Effector memory CD8-positive, alpha-beta T cell (primary cell): ENCODE measurements around the gene COL27A1.

ENCODE experiments used
- ATAC-seq: fragments of 150-1000 bp; cut with Tn5 transposase; replicated peaks from 2 replicates; pipeline ENCODE4 v1.10.0; 2021; ENCODE audit warnings: mild to moderate bottlenecking, moderate library complexity
- DNase-seq, 3 experiments: peaks; one replicate each; pipeline ENCODE4 v3.0.0; 2021
- H3K27ac Mint-ChIP-seq, 2 donors: one replicate each; pipeline ENCODE4 v1.8.0; 2022; ENCODE audit warnings: mild to moderate bottlenecking in 2 of 2, mixed read lengths in 2 of 2, moderate library complexity in 2 of 2
- H3K27me3 Mint-ChIP-seq, 2 donors: one replicate each; pipeline ENCODE4 v1.8.0; 2022; ENCODE audit warnings: mixed read lengths in 2 of 2
- H3K36me3 Mint-ChIP-seq: one replicate; pipeline ENCODE4 v1.8.0; 2022; ENCODE audit warnings: mild to moderate bottlenecking, moderate library complexity, mixed read lengths; ENCODE audit not compliant: insufficient read depth
- H3K4me1 Mint-ChIP-seq, 2 donors: one replicate each; pipeline ENCODE4 v1.8.0; 2022; ENCODE audit warnings: low read depth in 2 of 2, mixed read lengths in 2 of 2
- H3K4me3 Mint-ChIP-seq, 2 donors: one replicate each; pipeline ENCODE4 v1.8.0; 2022; ENCODE audit warnings: mild to moderate bottlenecking in 2 of 2, mixed read lengths in 2 of 2, moderate library complexity in 2 of 2
- H3K9me3 Mint-ChIP-seq, 2 donors: one replicate each; pipeline ENCODE4 v1.8.0; 2022; ENCODE audit warnings: mixed read lengths in 2 of 2

Gene COL27A1

DNA sequence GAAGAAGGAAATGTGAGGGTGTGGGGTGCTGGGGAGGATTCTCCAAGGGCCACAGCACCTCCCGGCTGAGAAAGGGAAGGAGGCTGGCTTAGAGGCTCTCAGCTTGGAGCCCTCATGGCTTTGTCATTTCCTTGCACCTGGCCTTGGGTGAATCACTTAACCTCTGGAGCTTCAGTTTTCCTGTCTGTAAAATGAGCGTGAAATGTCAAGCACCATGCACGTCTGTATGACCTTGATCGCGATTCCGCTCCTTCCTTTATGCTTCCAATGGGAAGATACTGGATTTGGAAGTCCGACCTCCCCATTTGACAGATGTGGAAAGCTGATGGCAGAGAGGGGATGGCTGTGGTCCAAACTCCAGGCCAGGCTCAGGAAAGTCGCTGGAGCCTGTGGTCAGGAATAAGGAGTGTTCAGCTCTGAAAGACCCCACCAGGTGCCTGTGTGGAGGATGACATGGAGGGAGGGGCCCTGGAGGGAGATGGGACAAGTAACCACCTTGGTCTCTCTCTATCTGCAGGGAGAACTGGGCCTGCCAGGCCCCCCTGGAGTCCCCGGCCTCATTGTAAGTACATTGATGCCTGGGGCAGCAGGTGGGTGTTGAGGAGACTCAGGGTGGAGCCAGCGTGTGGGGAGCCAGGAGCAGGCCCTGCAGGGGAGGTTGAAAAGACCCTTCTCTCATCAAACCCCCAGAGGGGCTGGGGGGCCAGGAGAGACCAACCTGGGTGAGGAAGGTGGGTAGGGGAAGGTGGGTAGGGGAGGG lies 66.5 kb downstream of the COL27A1 start:
- no peak for DNase-seq
- Mint-ChIP-seq H3K4me3 (no peak overlapping the region), H3K4me1 (no peaks in the 10 kb centered on the region), H3K36me3 (no peaks in the 10 kb centered on the region), H3K9me3 (no peaks in the 10 kb centered on the region), H3K27me3 (peaks cover 0 to 30% of the 10 kb centered on the region in 2 donors), H3K27ac (no peak overlapping the region)
- ATAC-seq: no peak

DNA sequence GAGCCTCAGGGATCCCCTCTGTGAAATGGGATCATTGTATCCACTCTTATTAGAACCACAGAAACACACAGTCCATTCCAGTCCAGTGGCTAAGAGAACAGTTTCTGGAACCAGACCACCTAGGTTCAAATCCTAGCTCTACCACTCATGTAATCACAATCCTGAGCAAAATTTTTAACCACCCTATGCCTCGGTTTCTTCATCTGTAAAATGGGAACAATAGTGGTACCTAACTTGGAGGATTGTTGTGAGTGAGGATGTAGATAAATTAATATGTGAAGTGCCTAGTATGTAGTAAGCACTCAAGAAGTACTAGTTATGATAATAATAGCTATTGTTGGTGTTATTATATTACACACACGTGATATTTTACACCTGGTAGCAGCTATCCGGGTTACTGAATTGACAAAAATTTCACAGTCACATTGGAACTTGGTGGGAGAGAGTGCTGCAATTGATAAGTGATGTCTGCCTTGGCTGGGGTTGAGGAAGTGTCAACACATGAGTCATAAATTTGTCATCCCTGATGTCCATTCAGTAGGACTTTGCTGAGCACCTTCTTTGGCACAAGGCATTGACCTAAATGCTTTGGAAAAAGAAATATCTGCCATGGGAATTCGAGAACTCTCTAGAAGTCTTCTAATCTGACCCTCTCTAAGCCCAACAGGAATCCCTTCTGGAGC lies 68.4 kb downstream of the COL27A1 start:
- Mint-ChIP-seq H3K9me3 (no peaks in the 10 kb centered on the region), H3K4me3 (no peak overlapping the region), H3K4me1 (no peaks in the 10 kb centered on the region), H3K36me3 (no peaks in the 10 kb centered on the region), H3K27ac (no peak overlapping the region), H3K27me3 (peaks cover 5 to 45% of the 10 kb centered on the region in 2 donors)
- ATAC-seq: no peak
- DNase-seq: no peak

DNA sequence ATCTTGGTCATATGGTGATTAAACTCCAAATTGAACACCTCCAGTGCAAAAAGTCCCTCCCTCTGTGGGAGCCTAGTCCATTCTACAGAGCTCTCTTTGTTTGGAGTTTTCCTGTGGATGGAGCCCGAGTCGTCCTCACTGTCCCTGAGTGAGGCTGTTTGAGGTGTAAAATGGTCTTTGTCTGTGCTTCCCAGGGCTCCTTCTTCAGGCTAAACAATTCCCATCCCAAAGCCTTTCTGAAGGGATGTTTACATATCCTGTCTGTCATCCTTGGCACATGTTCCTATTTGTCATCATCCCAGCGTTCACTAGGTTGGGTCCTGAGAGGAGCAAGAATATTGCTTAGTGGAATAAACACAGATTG lies 68.9 kb downstream of the COL27A1 start:
- Mint-ChIP-seq H3K36me3 (no peaks in the 10 kb centered on the region), H3K9me3 (no peaks in the 10 kb centered on the region), H3K27ac (no peak overlapping the region), H3K27me3 (peaks cover 5 to 45% of the 10 kb centered on the region in 2 donors), H3K4me3 (no peak overlapping the region), H3K4me1 (no peaks in the 10 kb centered on the region)
- ATAC-seq (no peak), DNase-seq (no peak)

DNA sequence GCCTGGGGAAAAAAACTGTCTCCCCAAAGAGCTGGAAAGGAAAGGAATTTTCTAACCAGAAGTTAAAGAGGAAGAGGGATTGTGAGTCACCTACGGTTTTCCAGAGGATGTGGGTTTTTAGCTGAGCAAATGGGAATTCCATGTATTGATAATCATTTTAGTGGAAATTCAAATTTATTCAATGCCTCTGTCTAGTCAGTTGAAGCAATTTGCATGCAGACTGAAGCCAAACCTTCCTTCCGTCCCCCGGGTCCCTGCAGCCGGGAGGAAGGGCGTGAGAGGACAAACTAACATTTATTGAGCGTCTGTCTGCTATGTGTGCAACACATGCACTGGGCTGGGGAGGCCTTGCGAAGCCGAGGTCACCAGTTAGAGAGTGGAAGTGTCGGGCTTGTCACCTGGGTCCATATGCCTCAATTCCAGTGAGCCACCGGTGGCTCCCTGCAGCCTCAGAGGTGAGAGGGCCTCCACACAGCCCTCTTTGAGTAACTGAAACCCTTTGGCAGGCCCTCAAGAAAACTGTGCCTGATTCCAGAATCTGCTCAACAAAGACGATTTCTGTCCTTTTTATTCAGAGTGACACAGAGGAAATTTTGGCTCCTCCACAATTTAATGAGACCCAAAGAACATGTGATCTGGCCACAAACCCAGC lies 70.3 kb downstream of the COL27A1 start:
- H3K27ac Mint-ChIP-seq: no peak overlapping the region
- H3K4me3 Mint-ChIP-seq: no peak overlapping the region
- ATAC-seq (no peak), DNase-seq (no peak)
- H3K4me1 Mint-ChIP-seq: no peaks in the 10 kb centered on the region
- H3K36me3 Mint-ChIP-seq: no peaks in the 10 kb centered on the region
- H3K9me3 Mint-ChIP-seq: no peaks in the 10 kb centered on the region
- peaks cover 5 to 47% of the 10 kb centered on the region in 2 donors for H3K27me3 Mint-ChIP-seq

DNA sequence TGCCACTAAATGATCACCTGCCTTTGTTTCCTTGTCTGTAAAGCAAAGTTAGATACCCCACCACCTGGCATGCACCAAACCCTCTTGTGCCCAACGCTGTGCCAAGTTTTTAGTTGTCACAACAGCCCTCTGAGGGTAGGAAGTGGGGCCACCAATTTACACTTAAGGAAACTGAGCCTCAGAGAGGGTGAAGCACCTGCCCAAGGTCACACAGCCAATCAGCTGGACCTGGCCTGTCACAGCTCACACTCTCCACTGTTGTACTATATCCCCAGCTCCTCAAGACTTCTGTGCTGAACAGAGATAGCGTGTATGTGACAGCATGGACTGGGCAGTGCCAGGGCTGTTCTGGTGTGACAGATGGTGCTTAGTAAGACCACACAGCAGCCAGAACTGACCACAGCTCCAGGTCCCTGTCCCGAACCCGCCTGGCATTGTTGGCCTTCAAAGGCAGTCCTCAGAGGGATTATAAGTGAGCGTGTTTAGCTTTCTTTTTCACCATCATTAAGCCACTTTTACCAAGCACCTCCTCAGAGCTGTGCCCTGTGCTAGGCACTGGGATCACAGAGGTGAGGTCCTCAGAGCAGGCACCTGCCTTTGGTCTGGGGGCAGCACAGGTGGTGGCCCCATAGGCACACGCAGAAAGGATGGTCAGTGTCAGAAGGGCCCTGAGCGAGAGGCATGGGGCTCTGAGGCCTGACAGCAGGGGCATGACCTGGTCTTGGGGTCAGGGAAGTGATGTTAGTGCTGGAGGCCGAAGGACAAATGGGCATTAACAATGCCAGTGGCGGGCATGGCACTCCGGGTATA lies 71.1 kb downstream of the COL27A1 start:
- no peaks in the 10 kb centered on the region for H3K4me1 Mint-ChIP-seq
- no peaks in the 10 kb centered on the region for H3K36me3 Mint-ChIP-seq
- H3K27ac Mint-ChIP-seq: no peak overlapping the region

DNA sequence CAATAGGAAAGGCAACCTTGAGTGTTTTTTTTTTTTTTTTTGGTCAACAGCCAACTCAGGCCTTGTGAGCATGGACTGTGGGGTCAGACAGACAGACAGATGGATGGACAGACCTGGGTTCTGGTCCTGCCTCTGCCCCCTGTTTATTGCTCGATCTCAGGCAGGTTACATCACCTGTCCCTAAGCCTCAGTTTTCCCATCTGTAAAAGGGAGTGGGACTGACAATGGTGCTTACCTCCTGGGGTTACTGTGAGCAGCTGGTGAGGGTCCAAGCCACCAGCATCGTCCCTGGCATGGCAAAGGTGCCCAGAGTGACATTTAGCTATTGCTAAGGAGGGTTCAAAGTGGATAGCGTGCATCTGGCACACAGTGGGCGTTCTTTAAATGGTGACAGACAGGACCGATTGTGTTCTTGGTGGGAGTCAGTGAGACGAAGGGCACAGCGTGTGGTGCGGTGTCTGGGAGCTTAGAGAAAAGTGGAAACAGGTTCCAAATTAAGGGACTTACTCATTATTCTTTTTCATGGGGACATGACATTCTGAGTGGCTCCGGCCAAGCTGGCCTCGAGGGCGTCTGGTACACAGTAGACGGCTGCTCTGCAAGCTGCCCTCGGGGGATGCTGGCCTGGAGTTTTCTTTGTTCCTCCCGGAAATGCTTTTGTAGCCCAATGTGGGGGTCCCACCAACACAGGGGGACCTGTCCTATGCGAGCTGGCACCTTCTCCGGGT lies 72.1 kb downstream of the COL27A1 start:
- Mint-ChIP-seq H3K27me3 (peaks cover 11 to 52% of the 10 kb centered on the region in 2 donors), H3K4me1 (no peaks in the 10 kb centered on the region), H3K36me3 (no peaks in the 10 kb centered on the region), H3K9me3 (no peaks in the 10 kb centered on the region), H3K4me3 (no peak overlapping the region), H3K27ac (no peak overlapping the region)
- no peak for DNase-seq
- ATAC-seq: no peak

More for the DNA sequence above, 71.1 kb downstream of the COL27A1 start:
- Mint-ChIP-seq H3K9me3 (no peaks in the 10 kb centered on the region), H3K4me3 (no peak overlapping the region), H3K27me3 (peaks cover 5 to 47% of the 10 kb centered on the region in 2 donors)
- ATAC-seq (no peak), DNase-seq (no peak)

DNA sequence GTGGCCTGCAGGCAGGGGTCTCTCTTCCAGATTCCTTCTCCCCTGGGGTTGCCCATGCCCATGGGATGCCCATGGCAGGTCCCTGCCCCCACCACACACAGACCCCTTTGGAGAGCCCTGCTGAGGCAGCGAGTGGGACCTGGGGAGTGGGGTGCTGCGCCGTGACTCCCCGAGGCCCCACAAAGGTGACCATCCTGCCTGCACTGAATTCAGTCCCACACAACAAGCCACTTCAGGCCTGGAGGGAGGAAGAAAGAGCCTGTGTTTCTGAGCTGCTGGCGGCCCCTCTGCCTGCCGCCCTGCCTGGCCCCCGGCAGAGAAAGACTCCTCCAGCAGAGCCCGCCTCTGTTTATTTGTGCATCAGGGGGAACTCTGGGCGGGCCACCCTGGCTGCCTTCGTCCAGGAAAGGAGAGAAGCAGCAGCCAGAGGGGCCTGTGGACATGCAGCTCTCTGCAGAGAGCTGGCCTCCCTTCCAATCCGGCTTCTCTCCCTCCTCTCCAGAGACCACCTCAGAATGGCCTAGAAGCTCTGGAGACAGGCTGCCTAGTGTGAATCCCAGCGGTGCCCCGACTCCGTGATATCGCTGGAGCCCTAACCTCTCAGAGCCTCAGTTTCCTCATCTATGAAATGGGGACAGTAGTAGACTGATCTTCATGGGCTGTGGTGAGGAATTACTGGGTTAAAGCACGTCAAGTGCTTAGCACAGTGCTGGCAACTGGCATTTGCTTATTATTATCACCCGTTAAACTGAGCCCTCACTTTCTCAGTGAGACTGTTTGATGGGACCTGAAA lies 72.9 kb downstream of the COL27A1 start:
- no peak for DNase-seq
- Mint-ChIP-seq H3K4me3 (no peak overlapping the region), H3K36me3 (no peaks in the 10 kb centered on the region), H3K27ac (no peak overlapping the region), H3K4me1 (no peaks in the 10 kb centered on the region), H3K9me3 (no peaks in the 10 kb centered on the region), H3K27me3 (peaks cover 13 to 60% of the 10 kb centered on the region in 2 donors)
- no peak for ATAC-seq

DNA sequence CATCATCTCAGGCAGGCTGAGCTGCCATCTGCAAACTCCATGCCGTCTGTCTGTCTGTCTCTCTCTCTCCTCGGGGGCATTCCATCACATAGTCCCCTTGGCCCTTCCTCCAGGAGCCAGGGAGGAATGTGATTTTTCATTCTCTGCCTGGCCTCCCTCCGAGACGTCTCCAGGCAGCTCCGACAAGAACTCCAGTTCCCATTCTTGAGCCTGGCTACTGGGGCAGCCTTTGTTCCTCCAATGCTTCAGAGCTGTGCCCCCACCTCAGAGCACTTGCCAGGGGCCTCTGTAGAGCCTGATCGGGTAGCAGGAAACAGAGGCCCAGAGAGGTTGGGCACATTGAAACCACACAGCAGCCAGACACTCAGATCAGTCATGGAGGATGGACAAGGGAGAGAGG lies 74.0 kb downstream of the COL27A1 start:
- Mint-ChIP-seq H3K36me3 (no peaks in the 10 kb centered on the region), H3K4me1 (no peaks in the 10 kb centered on the region), H3K4me3 (no peak overlapping the region), H3K27me3 (peaks cover 20 to 67% of the 10 kb centered on the region in 2 donors), H3K9me3 (no peaks in the 10 kb centered on the region), H3K27ac (no peak overlapping the region)
- ATAC-seq (no peak), DNase-seq (no peak)

DNA sequence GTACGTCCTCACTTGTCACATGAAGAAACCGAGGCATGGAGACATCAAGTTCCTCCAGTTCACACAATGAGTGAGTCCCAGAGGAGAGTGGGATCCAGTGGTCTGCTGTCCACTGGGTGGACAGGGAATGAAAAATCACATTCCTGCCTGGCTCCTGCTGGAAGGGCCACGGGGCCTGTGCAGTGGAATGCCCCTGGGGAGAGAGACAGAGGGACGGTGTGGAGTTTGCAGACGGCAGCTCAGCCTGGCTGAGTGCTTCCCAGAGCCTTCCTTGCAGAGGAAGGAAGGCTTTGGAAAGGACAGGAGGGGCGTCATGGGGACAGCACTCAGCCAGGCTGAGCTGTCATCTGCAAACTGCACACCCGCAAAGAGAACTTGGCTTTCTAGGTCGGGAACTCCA lies 74.7 kb downstream of the COL27A1 start:
- no peak overlapping the region for H3K4me3 Mint-ChIP-seq
- no peaks in the 10 kb centered on the region for H3K4me1 Mint-ChIP-seq
- peaks cover 20 to 69% of the 10 kb centered on the region in 2 donors for H3K27me3 Mint-ChIP-seq
- H3K36me3 Mint-ChIP-seq: no peaks in the 10 kb centered on the region
- H3K9me3 Mint-ChIP-seq: no peaks in the 10 kb centered on the region
- no peak for DNase-seq
- no peak overlapping the region for H3K27ac Mint-ChIP-seq
- no peak for ATAC-seq

DNA sequence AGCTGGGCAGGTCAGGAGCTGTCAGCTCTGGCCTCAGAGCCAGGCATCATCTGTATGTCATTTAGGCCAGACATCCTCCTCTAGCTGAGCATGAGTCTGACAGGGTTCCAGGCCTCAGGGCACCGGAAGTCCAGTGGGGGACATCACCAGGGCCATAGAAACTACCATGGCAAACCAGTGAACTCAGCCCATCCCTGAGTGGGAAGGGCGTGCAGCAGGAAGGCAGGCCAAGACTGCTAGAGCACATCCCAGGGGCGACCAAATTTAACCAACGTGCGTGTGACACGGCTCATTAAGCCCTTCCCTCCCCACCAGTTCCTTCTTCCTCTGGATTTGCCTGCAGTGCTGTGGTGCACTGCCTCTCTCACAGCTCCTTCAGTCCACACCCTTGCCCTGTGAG lies 75.9 kb downstream of the COL27A1 start:
- DNase-seq (no peak), ATAC-seq (no peak)
- peaks cover 27 to 78% of the 10 kb centered on the region in 2 donors for H3K27me3 Mint-ChIP-seq
- no peaks in the 10 kb centered on the region for H3K9me3 Mint-ChIP-seq
- H3K4me3 Mint-ChIP-seq: no peak overlapping the region
- peaks cover 0 to 1% of the 10 kb centered on the region in 2 donors for H3K4me1 Mint-ChIP-seq
- no peak overlapping the region for H3K27ac Mint-ChIP-seq
- H3K36me3 Mint-ChIP-seq: no peaks in the 10 kb centered on the region

DNA sequence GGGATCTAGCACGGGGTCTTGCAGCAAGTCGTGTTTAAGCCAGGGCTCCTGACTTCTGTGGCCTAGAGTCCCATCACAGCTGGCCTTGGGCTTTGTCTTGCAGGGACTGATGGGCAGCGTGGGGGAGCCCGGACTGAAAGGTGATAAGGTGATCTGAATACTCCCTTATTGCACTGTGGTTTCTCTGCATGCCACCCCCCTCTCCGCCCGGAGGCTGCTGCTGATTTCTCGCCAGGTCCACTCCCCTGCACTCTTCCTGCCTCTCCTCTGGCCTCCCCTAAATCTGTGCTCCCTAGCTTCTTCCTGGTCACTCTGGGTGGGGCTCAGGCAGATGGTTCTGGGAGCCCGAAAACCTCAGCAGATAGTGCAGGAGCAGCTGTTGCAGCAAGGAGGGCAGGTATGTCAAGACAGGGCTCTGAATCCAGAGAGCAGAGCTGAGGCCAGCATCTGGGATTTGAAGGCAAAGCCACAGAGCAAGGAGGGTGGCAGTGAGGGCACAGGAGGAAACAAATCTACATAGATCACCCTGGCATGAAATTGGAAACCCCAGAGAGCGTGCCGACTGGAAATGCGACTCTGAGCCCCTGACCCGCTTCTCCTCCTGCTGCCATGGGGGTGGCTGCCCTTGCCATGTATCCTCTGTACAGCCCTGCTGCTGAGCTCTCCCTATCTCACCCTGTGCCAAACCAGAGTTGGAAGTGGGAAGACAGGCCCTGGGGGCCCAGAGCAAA lies 76.5 kb downstream of the COL27A1 start:
- no peaks in the 10 kb centered on the region for H3K9me3 Mint-ChIP-seq
- no peak overlapping the region for H3K27ac Mint-ChIP-seq
- no peak for DNase-seq
- peaks cover 32 to 78% of the 10 kb centered on the region in 2 donors for H3K27me3 Mint-ChIP-seq
- no peak overlapping the region for H3K4me3 Mint-ChIP-seq
- no peak for ATAC-seq
- no peaks in the 10 kb centered on the region for H3K36me3 Mint-ChIP-seq
- peaks cover 0 to 1% of the 10 kb centered on the region in 2 donors for H3K4me1 Mint-ChIP-seq
